Measurements from ENCODE around the gene ASXL3. TPM values are rescaled to one million over a fixed set of nuclear protein-coding genes. Genes with fewer than 3 reads are reported as not detected.

Gene ASXL3
- polyA plus RNA-seq, 1 donor from 2014 or later: 15.2 TPM

DNA sequence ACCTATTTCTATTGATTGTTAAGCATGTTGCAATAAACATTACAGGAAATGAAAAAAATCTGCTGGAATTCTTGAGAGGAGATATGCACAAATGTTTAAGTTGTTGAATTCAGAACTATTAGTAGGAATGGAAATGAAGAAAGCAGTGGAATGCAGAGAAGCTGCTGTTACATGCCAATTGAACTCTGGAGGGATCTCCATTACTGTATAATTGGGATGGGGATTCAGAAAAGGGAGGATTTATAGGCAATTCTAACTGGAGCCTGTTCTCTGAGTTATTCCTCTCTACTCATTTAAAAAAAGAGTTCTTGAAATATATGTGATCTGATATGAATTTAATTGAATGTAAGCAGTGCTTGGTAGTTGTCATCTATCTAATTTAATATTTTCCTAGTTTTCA lies 2.6 kb upstream of the ASXL3 start:
- TF ChIP-seq EZH2 (IDR thresholded peaks at IDR 0.05; ENCODE audit: borderline replicate concordance, insufficient read depth, low read length, poor library complexity, severe bottlenecking) (no peak), RAD21 (conservative IDR thresholded peaks at IDR 0.05) (no peak), POLR2AphosphoS5 (IDR thresholded peaks at IDR 0.05) (no peak), EP300 (conservative IDR thresholded peaks at IDR 0.05; ENCODE audit: poor library complexity, severe bottlenecking) (no peak), TAF1 (IDR thresholded peaks at IDR 0.05; ENCODE audit: low read depth) (no peak), MXI1 (conservative IDR thresholded peaks at IDR 0.05; ENCODE audit: poor library complexity, severe bottlenecking) (no peak), SMC3 (conservative IDR thresholded peaks at IDR 0.05; ENCODE audit: poor library complexity) (no peak)
- TF ChIP-seq, protein P1, sequence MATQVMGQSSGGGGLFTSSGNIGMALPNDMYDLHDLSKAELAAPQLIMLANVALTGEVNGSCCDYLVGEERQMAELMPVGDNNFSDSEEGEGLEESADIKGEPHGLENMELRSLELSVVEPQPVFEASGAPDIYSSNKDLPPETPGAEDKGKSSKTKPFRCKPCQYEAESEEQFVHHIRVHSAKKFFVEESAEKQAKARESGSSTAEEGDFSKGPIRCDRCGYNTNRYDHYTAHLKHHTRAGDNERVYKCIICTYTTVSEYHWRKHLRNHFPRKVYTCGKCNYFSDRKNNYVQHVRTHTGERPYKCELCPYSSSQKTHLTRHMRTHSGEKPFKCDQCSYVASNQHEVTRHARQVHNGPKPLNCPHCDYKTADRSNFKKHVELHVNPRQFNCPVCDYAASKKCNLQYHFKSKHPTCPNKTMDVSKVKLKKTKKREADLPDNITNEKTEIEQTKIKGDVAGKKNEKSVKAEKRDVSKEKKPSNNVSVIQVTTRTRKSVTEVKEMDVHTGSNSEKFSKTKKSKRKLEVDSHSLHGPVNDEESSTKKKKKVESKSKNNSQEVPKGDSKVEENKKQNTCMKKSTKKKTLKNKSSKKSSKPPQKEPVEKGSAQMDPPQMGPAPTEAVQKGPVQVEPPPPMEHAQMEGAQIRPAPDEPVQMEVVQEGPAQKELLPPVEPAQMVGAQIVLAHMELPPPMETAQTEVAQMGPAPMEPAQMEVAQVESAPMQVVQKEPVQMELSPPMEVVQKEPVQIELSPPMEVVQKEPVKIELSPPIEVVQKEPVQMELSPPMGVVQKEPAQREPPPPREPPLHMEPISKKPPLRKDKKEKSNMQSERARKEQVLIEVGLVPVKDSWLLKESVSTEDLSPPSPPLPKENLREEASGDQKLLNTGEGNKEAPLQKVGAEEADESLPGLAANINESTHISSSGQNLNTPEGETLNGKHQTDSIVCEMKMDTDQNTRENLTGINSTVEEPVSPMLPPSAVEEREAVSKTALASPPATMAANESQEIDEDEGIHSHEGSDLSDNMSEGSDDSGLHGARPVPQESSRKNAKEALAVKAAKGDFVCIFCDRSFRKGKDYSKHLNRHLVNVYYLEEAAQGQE (IDR thresholded peaks at IDR 0.05; ENCODE audit: borderline replicate concordance): no peak
- TF ChIP-seq, protein P2, sequence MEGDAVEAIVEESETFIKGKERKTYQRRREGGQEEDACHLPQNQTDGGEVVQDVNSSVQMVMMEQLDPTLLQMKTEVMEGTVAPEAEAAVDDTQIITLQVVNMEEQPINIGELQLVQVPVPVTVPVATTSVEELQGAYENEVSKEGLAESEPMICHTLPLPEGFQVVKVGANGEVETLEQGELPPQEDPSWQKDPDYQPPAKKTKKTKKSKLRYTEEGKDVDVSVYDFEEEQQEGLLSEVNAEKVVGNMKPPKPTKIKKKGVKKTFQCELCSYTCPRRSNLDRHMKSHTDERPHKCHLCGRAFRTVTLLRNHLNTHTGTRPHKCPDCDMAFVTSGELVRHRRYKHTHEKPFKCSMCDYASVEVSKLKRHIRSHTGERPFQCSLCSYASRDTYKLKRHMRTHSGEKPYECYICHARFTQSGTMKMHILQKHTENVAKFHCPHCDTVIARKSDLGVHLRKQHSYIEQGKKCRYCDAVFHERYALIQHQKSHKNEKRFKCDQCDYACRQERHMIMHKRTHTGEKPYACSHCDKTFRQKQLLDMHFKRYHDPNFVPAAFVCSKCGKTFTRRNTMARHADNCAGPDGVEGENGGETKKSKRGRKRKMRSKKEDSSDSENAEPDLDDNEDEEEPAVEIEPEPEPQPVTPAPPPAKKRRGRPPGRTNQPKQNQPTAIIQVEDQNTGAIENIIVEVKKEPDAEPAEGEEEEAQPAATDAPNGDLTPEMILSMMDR (IDR thresholded peaks at IDR 0.05; ENCODE audit: poor library complexity, severe bottlenecking): no peak
- Histone ChIP-seq H4K20me1 (ENCODE audit: insufficient read depth) (no peaks in the 10 kb centered on the region), H3K9me2 (ENCODE audit: insufficient read depth, low read length) (no peaks in the 10 kb centered on the region), H3F3A (ENCODE audit: insufficient read depth, low read length, poor library complexity, severe bottlenecking) (peaks cover 5% of the 10 kb centered on the region), H2AFZ (ENCODE audit: low read depth, low read length) (no peak overlapping the region), H3K9me3 (ENCODE audit: low read length) (no peaks in the 10 kb centered on the region), H3K36me3 (ENCODE audit: insufficient read depth, low read length) (no peaks in the 10 kb centered on the region), H3K27ac (ENCODE audit: low read length) (no peak overlapping the region), H3K4me2 (ENCODE audit: low read length) (no peak overlapping the region), H3K4me3 (ENCODE audit: low read length) (no peak overlapping the region), H3K79me2 (replicated peaks; ENCODE audit: insufficient read depth, low read length) (peaks cover 32% of the 10 kb centered on the region), H3K9ac (ENCODE audit: low read length) (no peak overlapping the region), H3K27me3 (ENCODE audit: insufficient read depth, low read depth, low read length) (no peaks in the 10 kb centered on the region)

DNA sequence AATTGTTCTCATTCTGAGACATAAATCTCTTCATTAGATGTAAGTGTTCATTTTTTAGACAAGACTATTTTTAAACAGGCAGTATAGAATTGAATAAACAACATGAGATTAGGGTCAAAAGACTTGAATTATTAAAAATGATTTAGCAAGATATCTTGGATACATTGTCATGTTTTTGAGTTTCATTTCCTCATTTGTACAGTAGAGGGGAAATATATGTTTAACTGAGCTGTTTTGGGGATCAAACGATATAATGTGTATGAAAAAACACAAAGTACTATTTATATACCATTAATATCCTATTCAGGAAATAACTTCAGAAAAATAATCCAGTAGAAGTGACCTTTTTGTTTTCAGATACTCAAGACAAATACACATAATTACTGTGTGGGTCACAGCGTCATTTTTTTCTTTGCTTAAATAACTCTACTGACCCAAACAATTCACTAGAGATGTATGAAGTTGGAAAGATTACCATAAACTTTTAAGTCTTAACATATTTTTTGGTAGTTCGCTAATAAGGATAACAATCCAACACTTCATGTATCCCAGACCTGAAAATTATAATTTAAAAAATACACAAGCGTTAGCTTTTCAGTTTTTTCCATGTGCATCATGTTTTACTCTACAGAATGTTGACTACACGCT lies 896 bp upstream of the ASXL3 start:
- peak overlapping the region; percentile 52 for H3K4me2 ChIP-seq (ENCODE audit: low read length)
- no peaks in the 10 kb centered on the region for H3K9me3 ChIP-seq (ENCODE audit: low read length)
- H3K4me3 ChIP-seq (ENCODE audit: low read length): peak overlapping the region; percentile 81
- no peaks in the 10 kb centered on the region for H3K36me3 ChIP-seq (ENCODE audit: insufficient read depth, low read length)
- no peaks in the 10 kb centered on the region for H3K9me2 ChIP-seq (ENCODE audit: insufficient read depth, low read length)
- H3K27ac ChIP-seq (ENCODE audit: low read length): peak overlapping the region; percentile 88
- peaks cover 5% of the 10 kb centered on the region for H3F3A ChIP-seq (ENCODE audit: insufficient read depth, low read length, poor library complexity, severe bottlenecking)
- H3K9ac ChIP-seq (ENCODE audit: low read length): peak overlapping the region; percentile 86
- no peaks in the 10 kb centered on the region for H4K20me1 ChIP-seq (ENCODE audit: insufficient read depth)
- TF ChIP-seq, protein P2 (IDR thresholded peaks at IDR 0.05; ENCODE audit: poor library complexity, severe bottlenecking): no peak
- no peak for TF ChIP-seq EP300 (conservative IDR thresholded peaks at IDR 0.05; ENCODE audit: poor library complexity, severe bottlenecking)
- TF ChIP-seq, protein P1 (IDR thresholded peaks at IDR 0.05; ENCODE audit: borderline replicate concordance): no peak
- no peak for TF ChIP-seq RAD21 (conservative IDR thresholded peaks at IDR 0.05)
- no peak for TF ChIP-seq TAF1 (IDR thresholded peaks at IDR 0.05; ENCODE audit: low read depth)
- H3K79me2 ChIP-seq (replicated peaks; ENCODE audit: insufficient read depth, low read length): peaks cover 48% of the 10 kb centered on the region
- peak overlapping the region; percentile 90 for H2AFZ ChIP-seq (ENCODE audit: low read depth, low read length)
- no peaks in the 10 kb centered on the region for H3K27me3 ChIP-seq (ENCODE audit: insufficient read depth, low read depth, low read length)

Data from neural cell (in vitro differentiated cells).